Thoracic aorta (tissue), 2 donors: ENCODE results near the gene TMA7. TPM values are rescaled to one million over a fixed set of nuclear protein-coding genes. Genes with fewer than 3 reads are reported as not detected.

Source experiments
- ATAC-seq: fragments of 150-250 bp; one replicate; pipeline ENCODE4 v1.8.0; 2017; ENCODE audit warnings: low read depth; ENCODE audit not compliant: insufficient number of reproducible peaks, low FRiP score
- DNase-seq: peaks from one replicate; pipeline ENCODE4 v3.0.0-alpha.2; 2020; ENCODE audit warnings: low spot score
- H3K27ac ChIP-seq, 2 donors: fragments of 200-600 bp; sonication (generic); 1 replicate in 1 of 2; 2 replicates in 1 of 2; pipeline ENCODE4 v1.5.1; 2016; ENCODE audit warnings: mild to moderate bottlenecking in 2 of 2, moderate library complexity in 2 of 2
- H3K27me3 ChIP-seq: fragments of 200-600 bp; sonication (generic); replicated peaks from 2 replicates; pipeline ENCODE4 v1.6.0; 2016; ENCODE audit warnings: mild to moderate bottlenecking; ENCODE audit not compliant: insufficient read depth
- H3K36me3 ChIP-seq: fragments of 200-600 bp; sonication (generic); one replicate; pipeline ENCODE4 v1.5.1; 2016
- H3K4me1 ChIP-seq, 2 donors: fragments of 200-600 bp; sonication (generic); 1 replicate in 1 of 2; 2 replicates in 1 of 2; pipeline versions ENCODE4 v1.5.1 to v1.6.0; 2016; ENCODE audit warnings: low read depth in 2 of 2, mild to moderate bottlenecking in 1 of 2; ENCODE audit not compliant: control insufficient read depth in 1 of 2
- H3K4me3 ChIP-seq: fragments of 200-600 bp; sonication (generic); 2 replicates; pipeline ENCODE4 v1.5.1; 2016; ENCODE audit warnings: mild to moderate bottlenecking
- H3K9me3 ChIP-seq: fragments of 200-600 bp; sonication (generic); 2 replicates; pipeline ENCODE4 v1.5.1; 2016
- CTCF ChIP-seq: fragments of 200-600 bp; sonication (generic); IDR thresholded peaks from one replicate; pipeline ENCODE4 v1.5.1; 2019; ENCODE audit warnings: antibody characterized with exemption
- total RNA-seq, 2 donors: library from RNA; depleted of rRNA; stranded (reverse); fragments of >200 nt; gene quantifications; one replicate each; pipeline versions ENCODE4 v1.1.0 to v1.2.3, GENCODE V29; 2016

TMA7 gene
- total RNA-seq, 2 donors from 2014 or later = 112 to 164 TPM

DNA sequence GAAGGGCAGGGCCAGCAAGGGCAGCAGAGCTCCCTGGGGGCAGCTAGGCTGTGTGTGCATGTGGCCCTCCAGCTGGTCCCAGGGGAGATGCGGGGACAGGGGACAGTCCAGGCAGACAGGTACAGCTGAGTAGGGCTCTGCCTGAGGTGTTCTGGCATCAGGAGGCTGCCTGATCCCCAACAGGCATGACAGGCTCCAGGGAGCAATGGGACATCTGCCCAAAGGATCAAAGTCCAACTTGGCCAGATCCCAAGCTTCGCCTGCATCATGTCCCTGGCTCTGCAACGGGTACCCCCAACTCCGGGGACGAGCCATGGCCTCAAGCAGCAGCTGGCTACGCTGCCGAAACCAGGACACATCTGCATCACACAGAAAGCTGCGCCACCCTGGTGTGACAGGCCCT, 28.3 kb downstream of the TMA7 start:
- no peak for DNase-seq
- no peak overlapping the region for H3K4me3 ChIP-seq

DNA sequence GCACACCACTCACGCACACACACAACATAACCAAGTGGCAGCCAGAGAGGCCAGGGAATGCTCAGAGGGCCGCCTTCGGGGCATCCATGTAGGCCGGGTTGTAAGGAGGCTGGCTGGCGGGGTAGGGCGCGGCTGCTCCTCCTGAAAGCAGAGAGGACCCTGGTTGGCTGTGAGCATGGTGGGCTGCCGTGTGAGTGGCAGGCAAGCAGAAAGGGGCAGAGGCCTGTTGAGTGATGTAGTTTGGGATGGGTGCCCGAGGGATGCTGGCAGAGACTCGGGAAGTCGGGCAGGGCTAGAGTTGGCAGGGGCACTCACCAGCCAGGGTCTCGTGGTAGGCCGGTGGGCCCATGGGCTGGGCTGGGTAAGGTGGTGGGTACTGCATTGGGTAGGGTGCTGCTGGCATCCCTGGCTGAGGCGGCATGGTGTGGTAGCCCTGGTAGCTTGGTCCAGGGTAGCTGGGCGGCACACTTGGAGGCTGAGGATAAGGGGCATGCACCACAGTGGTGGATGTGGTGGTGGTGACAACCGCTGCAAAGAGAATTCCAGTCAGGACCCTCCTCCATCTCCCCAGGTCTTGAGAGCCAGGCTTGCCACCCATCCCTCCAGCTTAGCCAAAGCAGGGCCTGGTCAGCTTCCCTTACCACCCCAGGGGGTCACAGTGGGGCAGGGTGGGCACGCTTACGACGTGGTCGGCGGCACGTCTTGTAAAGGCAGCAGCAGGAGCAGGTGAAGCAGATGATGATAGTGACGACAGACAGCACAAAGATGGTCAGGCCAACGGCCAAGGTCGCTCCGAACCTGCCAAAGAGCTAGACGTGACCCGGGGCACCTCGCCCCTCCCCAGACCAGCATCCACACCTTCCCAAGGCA, 29.2 kb downstream of the TMA7 start:
- no peak for TF ChIP-seq CTCF
- peaks cover 51 to 78% of the 10 kb centered on the region in 2 donors for H3K4me1 ChIP-seq
- H3K9me3 ChIP-seq = no peaks in the 10 kb centered on the region
- ATAC-seq (no peak), DNase-seq (no peak)
- H3K27ac ChIP-seq = peak overlapping the region; percentile 94 to 98
- H3K4me3 ChIP-seq = no peak overlapping the region
- H3K27me3 ChIP-seq = no peaks in the 10 kb centered on the region
- H3K36me3 ChIP-seq = peaks cover 20% of the 10 kb centered on the region

More for the DNA sequence above, 28.3 kb downstream of the TMA7 start:
- Histone ChIP-seq H3K27me3 (no peaks in the 10 kb centered on the region), H3K9me3 (no peaks in the 10 kb centered on the region), H3K27ac (peak overlapping the region; percentile 94 to 98), H3K4me1 (peaks cover 51 to 72% of the 10 kb centered on the region in 2 donors), H3K36me3 (peaks cover 20% of the 10 kb centered on the region)
- TF ChIP-seq CTCF = no peak
- ATAC-seq = no peak

GRCh38 chr3:48470286-48470685, 30.2 kb downstream of the TMA7 start:
- H3K36me3 ChIP-seq = peaks cover 20% of the 10 kb centered on the region
- DNase-seq = no peak
- TF ChIP-seq CTCF = no peak
- ATAC-seq = no peak
- H3K27ac ChIP-seq = peak overlapping the region; percentile 1 to 51
- H3K27me3 ChIP-seq = no peaks in the 10 kb centered on the region
- no peak overlapping the region for H3K4me3 ChIP-seq
- H3K4me1 ChIP-seq = peaks cover 46 to 71% of the 10 kb centered on the region in 2 donors
- no peaks in the 10 kb centered on the region for H3K9me3 ChIP-seq

GRCh38 chr3:48472673-48472922, 32.5 kb downstream of the TMA7 start:
- Histone ChIP-seq H3K27ac (peak overlapping the region; percentile 96 to 97), H3K27me3 (no peaks in the 10 kb centered on the region), H3K36me3 (peaks cover 15% of the 10 kb centered on the region), H3K4me1 (peaks cover 36 to 56% of the 10 kb centered on the region in 2 donors), H3K9me3 (no peaks in the 10 kb centered on the region), H3K4me3 (peak overlapping the region; percentile 79)
- TF ChIP-seq CTCF = no peak
- DNase-seq (no peak), ATAC-seq (peak; percentile 15)

DNA sequence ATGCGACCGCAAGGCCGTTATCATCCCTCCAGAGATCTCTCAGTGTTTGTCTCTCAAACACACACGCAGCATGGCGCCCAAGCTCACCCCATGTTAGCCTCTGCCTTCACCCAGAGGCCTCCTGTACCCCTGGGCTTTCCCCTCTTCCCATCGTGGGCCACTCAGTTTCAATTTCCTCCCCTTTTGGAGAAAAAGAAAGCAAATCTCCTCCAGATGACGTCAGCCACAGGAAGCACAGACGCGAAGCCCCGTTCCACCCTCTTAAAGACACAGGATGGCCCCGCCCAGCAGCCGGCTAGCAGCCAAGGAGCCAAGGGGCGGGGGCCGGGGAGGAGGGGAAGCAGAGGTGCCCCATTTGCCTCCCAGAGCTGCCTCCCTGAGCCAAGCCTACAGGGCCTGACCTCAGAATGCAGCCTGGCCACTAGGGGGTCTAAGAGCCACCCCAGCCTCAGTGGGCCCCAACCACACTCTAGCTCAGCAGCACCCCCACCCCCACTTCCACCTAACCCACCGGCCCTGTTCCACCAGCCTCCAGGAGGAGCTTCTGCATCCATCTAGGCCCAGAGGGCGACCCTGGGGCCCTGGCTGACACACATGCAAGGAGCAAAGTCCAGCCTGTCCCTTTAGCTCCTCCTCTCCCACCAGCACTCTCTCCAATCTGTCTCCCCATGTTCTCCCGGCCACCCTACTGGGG, 33.0 kb downstream of the TMA7 start:
- peak; percentile 56 for TF ChIP-seq CTCF
- ATAC-seq = peak; percentile 83
- peak overlapping the region; percentile 79 for H3K4me3 ChIP-seq

More for the DNA sequence above, 33.0 kb downstream of the TMA7 start:
- peak; percentile 74 for DNase-seq
- H3K27ac ChIP-seq = peak overlapping the region; percentile 96 to 97
- no peaks in the 10 kb centered on the region for H3K9me3 ChIP-seq
- peaks cover 15% of the 10 kb centered on the region for H3K36me3 ChIP-seq
- H3K4me1 ChIP-seq = peaks cover 33 to 51% of the 10 kb centered on the region in 2 donors
- H3K27me3 ChIP-seq = no peaks in the 10 kb centered on the region
